Activated CD4-positive, alpha-beta T cell treated with anti-CD3 and anti-CD28 coated beads, Interleukin-2, amount 50 U/mL, for 48 hours (primary cell): Measurements from ENCODE around the gene TFCP2.

ENCODE experiments used
- DNase-seq, 2 experiments: peaks; one replicate each; pipeline ENCODE4 v3.0.0-alpha.2; 2020

The TFCP2 gene

DNA sequence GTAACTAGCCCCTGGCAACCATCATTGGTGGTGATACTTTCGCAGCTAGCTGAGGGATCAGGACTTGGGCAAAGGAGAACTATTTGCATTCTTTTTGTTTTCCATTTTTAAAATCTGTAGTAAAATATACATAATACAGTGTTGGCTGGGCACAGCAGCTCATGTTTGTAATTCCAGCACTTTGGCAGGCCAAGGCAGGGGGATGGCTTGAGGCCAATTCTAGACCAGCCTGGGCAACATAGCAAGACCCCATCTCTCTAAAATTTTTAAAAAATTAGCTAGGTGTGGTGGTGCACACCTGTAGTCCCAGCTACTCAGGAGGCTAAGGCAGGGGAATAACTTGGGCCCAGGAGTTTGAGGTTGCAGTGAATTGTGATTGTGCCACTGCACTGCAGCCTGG, 20.0 kb downstream of the TFCP2 start:
- DNase-seq = no peak

DNA sequence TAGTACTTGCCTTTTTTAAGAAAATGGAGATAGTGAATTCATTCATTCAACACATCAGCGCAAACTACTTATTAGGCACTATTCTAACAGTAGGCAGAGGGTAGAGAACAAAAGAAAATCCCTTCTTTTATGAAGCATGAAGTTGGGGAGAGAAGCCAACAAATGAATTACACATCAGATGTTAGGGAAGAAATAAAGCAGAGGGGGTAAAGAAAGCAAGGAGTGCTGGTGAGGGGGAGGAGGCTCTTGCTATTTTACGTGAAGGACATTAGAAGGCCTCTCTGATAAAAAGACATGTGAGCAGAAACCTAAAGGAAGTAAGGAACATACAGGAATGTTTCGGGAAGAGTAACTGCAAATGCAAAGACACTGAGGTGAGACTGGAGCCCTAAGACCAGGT, 22.2 kb downstream of the TFCP2 start:
- DNase-seq = no peak

DNA sequence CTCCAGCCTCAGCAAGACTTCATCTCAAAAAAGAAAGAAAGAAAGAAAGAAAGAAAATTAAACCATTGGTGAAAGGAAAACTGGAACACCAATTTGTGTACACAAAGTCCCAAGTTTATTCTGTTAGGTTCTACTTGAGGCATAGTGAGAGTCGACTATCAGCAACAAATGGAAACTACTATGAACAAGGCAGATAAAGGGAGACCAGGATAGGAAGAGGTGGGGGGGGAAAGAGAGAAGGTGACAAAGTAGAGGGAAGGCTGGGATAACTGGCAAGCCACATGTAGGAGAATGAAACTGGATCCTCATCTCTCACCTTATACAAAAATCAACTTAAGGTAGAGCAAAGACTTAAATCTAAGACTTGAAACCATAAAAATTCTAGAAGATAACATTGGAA, 25.6 kb downstream of the TFCP2 start:
- DNase-seq = no peak

DNA sequence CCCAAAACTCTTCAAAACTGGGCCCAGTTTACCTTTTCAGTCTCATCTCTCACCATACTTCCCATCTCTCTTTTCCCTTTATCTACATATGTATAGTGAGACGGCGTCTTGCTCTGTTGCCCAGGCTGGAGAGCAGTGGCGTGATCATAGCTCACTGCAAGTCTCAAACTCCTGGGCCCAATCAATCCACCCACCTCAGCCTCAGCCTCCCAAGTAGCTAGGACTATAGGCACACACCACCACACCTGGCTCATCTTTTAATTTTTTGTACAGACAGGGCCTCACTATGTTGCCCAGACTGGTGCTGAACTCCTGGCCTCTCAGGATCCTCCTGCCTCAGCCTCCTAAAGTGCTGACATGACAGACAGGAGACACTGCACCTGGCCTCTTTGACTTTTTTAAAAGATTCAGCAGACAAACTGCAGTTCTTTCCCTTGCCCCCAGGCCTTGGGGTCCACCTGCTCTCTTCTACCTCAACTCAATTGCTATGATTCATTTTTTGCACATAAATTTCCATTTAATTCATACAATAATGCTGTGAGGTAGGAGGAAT, 33.6 kb downstream of the TFCP2 start:
- DNase-seq = no peak

DNA sequence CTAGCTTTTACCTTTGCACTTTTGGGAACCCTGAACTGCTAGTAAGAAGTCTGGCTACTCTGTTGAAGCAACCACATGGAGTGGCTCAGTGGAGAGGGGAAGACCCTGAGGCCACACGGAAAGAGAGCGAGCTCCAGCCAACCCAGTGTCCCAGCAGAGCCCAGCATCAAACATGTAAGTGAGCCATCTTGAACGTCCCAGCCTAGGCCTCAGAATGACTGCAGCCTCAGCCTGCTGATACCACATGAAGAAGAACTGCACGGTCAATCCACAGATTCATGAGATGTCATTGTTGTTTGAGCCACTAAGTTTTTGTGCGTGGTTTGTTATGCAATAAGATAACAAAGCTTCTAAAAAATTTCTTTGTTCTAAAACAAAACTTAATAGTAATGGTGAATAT, 40.2 kb downstream of the TFCP2 start:
- no peak for DNase-seq

DNA sequence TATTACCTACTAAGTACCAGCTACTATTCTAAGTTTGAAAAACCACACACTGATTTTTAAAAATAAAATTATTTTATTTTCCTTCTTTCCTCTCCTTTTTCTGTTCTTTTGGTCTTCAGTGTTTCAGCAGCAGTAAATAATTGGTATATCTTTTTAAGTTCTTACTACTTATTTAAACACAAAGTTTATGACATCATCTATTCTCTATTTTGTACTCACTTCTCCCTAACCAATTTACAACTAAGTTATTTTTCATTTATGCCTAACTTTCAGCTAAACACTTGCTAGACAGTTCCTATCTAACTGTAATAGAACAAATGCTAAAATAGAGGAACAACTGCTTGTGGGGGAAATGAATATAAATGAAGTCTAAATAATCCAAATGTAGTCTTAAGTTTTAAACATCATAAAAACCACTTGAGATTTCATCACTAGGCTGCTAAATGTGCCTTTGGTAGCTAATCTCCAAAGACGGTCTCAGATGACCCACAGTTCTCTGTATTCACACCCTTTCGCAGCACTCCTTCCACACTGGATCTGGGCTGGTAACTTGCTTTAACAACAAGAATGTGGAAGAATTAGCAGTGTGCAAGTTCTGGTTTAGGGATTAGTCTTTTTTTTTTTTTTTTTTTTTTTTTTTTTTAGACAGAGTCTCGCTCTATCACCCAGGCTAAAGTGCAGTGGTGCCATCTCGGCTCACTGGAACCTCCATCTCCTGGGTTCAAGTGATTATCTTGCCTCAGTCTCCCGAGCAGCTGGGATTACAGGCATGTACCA, 41.0 kb downstream of the TFCP2 start:
- DNase-seq = no peak

DNA sequence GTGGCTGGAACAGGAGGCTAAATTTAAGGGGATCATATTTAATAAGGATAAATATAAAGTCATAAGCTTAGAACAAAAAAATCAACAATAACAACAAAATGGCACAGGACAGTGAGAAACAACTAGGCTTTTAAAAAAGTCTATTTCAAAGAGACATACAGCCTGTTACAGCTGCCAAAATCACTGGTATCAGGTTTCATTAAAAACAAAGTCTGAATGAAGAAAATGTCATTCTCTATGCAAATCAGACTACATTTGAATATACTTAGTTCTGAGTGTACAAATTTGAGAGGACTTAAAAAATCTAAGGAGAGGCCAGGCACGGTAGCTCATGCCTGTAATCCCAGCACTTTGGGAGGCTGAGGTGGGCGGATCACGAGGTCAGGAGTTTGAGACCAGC, 44.0 kb downstream of the TFCP2 start:
- no peak for DNase-seq

DNA sequence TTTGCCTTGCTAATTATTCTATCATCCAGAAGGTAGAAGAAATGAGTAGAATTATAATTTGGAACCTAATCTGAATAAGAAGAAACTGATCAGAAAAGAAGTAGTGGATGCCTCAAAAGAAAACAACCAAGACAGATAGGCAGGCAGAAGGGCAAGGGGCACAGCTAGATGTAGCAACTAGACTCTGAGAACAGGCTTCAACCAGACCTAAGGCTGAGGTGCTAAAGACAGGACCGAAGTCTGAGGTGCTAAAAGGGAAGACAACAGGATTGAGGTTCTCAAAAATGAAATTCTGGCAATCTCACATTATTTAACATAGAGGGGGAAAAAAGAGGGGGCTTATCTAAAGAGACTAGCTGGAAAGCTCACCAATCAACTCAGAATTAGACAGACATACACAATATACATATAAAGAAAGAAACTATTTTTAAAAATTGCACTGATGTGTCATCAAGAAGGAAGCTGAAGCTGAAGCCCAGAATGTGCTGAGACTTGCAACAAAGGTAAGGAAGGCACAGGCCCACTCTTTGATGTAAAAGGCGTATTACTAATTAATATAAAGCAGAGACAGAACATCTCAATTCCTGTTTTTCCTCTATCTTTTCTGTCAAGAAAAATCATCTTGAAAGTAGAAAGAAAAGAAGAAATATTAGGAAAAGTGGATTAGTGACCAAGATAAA, 45.7 kb downstream of the TFCP2 start:
- DNase-seq = no peak

DNA sequence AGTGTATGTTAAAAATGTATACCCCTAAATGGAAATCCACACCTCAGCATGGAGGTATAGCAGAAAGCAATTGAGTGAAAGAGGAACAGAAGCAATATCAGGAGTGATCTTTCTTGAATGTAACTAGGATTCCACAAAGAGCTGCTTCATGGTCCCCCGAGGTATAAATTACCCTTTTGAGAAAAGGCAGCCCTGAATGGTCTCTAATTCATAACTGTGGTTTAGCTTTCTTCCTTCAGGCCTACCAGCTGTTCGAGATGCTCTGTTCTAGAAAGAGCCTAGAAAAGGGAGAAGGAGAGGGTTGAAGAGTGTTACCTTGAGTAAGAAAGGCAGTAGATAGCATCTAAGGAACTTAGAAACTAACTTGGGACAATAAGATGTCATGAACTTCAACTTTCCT, 46.6 kb downstream of the TFCP2 start:
- no peak for DNase-seq

DNA sequence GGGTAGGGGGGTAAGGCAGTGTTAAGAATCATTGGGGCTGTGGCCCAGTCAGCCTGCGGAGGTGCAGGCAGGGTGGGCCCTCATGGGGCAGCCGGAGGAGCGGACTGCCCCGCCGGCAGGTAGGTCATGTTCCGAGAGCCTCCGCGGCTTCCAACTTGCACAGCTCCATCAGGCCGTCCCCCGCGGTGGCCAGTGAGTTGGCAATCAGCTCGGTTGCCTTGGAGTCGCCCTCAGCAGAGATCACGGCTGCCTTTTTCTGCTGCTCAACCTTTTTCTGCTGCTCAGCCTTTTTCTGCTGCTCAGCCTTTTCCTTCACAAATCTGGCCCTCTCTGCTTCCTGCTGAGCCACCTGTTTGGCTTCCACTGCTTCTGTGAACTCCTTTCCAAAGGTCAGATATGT, 48.4 kb downstream of the TFCP2 start:
- no peak for DNase-seq

DNA sequence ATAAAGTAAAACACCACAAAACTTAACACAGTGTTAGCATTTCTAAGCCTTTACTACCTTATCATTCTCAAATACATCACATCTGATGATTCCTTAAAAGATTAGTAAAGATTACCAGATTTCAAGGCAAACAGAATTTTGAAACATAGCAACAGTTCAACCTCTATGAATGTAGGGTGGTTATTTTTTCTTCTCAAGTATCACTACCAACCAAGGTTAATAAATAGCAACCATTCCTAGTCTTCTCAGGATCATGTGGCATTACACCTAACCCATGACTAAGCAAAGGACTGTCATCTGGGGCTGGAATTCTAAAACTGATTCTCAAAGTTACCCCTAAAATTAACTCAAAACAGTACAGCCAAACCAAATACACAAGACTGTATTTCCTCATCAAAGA, 50.1 kb downstream of the TFCP2 start:
- no peak for DNase-seq

DNA sequence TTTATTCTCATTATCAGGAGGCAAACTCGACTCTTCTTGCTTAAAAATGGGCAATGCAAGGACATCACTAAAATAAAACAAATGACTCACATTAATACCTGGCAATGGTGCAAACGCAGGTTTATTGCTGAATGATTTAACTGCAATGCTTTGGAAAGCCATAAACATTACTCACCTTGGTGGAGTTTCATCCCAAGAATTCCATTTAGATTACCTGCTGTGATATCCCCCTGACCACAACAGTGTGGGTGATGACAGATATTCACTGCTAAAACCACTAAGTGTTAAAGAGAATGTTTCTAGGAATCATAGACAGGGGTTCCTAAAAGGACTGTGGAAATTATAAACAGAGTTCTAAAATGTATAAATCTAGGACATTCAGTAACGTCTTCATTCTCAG, 54.2 kb downstream of the TFCP2 start:
- DNase-seq = no peak

DNA sequence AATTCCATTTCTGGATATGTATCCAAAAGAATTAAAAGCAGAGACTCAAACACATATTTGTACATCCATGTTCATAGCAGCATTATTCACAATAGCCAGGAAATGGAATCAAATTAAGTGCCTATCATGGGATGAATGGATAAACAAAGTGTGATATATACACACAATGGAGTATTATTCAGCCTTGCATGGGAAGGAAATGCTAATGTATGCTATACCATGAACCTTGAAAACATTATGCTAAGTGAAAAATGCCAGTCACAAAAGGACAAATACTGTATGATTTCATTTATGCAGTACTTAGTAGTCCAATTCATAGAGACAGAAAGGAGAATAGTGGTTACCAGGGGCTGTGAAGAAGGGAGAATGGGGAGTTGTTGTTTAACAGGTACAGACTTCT, 57.4 kb downstream of the TFCP2 start:
- no peak for DNase-seq

DNA sequence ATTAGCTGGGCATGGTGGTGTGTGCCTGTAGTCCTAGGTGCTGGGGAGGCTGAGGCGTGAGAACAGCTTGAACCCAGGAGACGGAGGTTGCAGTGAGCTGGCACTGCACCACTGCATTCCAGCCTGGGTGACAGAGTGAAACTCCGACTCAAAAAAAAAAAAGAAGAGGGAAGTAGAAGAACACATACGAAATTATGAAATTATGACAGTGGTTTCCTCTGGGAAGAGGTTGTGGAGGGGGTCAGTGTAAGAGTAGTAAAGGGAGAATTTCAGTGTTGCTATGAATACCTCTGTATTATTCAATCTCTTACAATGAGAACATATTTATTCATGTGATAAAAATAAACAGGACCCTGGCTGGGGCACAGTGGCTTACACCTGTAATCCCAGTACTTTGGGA, 64.8 kb downstream of the TFCP2 start:
- no peak for DNase-seq

DNA sequence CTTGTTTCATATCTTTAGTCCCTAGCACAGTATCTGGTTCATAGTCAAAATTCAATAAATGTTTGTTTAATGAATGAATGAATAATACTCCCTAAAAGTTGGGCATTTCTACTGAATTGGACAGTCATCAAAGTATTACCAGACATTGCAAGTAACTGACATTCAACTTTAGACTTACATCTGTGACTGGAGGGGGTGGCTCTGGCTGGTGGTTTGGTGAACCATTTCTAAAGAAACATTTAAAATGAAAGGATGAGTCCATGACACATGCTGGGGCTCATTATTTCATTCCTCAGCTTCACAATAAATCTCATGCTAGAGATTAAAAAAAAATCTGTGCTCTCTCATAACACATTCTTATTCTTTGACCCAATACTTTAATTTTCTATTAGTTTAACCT, 69.0 kb downstream of the TFCP2 start:
- DNase-seq = peak in 1 of 2 experiments; percentile 22

DNA sequence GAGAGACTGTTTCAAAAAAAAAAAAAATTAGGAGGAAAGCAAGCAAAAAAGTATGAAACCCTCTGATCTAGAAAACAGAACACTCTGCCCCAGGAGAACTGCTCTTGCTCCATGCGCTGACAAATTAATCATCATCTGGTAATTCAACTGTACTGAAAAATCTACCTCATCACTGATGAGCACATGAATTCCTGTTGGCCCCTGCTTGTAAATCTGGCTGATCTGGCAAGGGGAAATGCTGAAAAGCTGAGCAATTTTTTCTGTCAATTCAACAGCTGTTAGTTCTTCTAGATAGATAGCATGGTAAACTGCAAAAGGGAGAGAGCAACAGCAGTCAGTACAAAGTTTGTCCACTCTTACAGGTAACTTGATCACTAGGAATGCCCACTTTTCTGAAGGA, 74.3 kb downstream of the TFCP2 start:
- no peak for DNase-seq

DNA sequence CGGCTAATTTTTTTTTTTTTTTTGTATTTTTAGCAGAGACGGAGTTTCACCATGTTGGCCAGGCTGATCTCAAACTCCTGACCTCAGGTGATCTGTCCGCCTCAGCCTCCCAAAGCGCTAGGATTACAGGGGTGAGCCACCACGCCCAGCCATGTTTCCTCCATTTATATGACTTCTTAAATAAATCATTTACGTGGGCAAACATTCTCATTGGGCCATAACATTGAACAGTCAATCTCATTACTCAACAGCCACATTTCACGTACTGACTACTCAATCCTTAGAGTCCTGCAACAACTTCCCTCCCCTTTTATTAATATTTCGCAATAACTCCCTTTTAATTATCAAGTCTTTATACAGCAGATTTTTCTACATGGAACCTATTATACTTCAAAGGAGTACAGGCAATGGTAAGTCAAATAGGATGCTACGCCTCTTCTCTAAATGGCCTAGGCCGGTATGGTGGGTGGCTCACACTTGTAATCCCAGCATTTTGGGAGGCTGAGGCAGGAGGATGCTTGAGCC, 82.2 kb downstream of the TFCP2 start:
- DNase-seq = no peak

DNA sequence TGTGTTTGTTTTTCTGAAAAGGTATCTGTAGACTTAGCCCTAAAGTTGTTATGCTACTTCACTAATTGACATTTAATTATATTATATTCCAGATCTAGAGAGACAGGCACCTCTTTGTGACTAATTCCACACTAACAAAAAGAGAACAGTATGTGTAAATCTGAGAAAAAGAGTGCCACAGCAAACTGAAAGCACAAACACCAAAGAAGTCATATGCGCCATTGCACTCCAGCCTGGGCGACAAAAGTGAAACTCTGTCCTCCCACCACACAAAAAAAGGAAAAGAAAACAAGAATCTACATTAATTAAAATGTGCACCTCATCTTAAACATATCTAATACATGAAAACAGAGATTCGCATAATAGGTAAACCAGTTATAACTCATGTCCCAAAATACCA, 85.1 kb downstream of the TFCP2 start:
- peak; percentile 29 to 40 for DNase-seq

DNA sequence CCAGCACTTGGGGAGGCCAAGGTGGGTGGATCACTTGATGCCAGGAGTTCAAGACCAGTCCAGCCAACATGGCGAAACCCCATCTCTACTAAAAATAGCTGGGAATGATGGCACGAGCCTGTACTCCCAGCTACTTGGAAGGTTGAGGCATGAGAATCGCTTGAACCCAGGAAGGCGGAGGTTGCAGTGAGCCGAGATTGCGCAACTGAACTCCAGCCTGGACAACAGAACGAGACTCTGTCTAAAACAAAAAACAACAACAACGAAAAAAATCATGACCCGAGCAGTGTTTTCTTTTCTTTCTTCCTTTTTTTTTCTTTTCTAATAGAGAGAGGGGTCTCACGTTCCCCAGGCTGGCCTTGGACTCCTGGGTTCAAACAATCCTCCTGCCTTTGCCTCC, 86.0 kb downstream of the TFCP2 start:
- no peak for DNase-seq

DNA sequence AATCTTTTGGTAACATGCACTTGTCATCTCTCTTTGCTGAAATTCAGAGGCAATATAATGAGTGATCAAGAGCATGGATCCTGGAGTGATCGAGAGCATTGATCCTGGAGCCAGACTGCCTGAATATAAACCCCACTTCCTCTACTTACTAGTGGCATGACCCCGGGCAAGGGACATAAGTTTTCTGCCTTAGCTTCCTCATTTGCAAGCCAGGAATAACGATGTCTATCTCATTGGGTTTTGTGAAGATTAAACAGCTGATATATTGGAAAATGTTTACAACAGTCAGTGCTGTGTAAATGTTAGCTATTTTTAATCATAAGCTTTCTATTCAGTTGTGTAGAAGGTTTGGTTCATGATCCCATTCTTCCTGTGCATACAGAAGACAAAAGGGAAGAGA, 87.2 kb downstream of the TFCP2 start:
- DNase-seq = no peak

DNA sequence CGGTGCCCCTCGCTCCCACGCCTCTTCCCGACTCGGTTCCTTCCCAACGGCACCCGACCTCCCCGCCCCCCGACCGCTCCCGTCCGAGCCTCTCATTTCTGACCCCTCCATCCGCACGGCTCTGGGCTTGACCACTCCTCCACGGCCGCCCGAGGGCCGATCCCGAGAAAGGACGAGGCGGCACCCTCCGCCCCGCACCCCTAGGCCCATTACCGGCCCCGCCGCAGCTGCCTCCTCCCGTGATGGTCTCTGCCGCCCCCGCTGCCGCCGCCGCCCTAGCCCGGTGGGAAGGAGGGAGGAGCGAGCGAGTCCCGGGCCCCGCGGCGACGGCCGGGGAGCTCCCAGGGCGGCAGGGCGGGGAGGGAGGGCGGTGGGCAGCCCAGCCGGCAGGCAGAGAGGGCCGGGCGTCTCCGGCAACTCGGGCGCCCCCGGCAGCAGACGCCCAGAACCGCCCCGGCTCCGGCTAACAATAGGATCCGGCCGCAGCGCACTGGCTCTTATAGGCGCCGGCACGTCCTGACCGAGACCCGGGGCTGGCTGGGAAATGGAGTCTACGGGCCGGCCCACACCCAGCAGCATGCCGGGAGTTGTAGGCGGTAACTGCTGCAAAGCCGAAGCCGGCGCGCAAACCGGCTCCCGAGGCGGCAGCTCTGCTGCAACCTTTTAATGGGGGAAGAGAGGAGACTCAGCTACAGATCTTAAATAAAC, 89.7 kb downstream of the TFCP2 start, which contains the start of gene CSRNP2:
Gene CSRNP2, minus strand, starts transcription at position 471 of the 708 bp plus-strand sequence. CDS start 7,035 bp downstream, outside the sequence.
- peak; percentile 94 to 96 for DNase-seq

DNA sequence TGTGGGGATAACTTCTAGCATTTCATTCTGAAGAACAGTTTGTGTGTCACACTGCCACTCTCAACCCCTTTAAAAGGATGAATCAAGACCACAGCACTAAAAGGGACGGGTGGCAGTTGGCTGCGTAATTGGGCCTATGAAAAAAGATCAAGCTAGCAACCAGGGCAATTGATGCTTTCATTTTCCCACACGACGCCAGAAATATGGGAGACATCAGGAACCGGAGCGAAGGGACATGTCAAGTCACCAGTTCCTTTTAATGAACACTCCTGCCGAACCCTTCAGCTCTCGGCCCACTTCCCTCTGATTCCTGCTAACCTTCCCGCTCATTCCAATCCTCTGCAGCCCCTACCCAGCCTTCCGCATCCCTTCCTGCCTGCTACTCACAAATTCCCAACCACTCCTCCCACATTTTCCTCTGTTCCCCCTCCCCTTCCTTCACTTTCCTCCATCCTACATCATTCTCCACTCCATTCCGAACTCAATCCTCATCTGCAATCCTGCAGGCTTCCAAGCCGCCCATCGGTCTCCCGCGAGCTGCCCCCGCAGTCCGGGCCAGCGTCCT, 90.3 kb downstream of the TFCP2 start:
- peak; percentile 13 to 24 for DNase-seq

DNA sequence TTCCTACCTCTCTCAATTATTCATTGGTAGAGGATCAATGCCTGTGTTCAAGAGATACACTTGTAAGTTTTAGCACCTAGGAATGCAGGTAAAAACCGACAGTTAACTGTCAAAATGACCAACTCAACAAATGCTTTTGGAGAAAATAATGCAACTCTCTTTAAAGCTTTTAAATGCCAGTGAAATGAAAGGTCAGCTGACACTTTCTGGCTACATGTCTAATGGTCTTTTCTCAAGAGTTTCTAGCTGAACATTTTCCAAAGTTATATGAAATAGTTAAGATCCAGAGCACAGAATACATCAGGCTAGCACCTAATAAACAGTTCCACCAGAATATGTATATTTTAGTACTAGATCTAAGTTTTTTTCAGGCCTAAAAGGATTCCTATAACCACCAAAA, 91.5 kb downstream of the TFCP2 start:
- no peak for DNase-seq
